Motor neuron (in vitro differentiated cells): Measurements from ENCODE around the gene ZNF80. TPM values are rescaled to one million over a fixed set of nuclear protein-coding genes. Genes with fewer than 3 reads are reported as not detected.
A peak's percentile ranks its signal among the peaks of the same experiment; 100 is the strongest.
"Not testable (repeated sequence)": the region's sequence is repeated elsewhere in the genome, so short reads cannot be mapped to it uniquely, and the experiment has no call there.

Source experiments
- ATAC-seq, 8 experiments: fragments of 200-7000 bp; cut with Tn5 transposase; replicated peaks in 6 of 8; 2 replicates each; pipeline ENCODE4 v1.8.0; 2021; ENCODE audit warnings: mild to moderate bottlenecking in 8 of 8, moderate library complexity in 8 of 8
- H3K27ac ChIP-seq, 2 donors: fragments of 250-450 bp; sonication (Bioruptor Pico); 2 replicates each; pipeline ENCODE4 v1.9.0; 2021; ENCODE audit warnings: antibody characterized with exemption in 2 of 2, mild to moderate bottlenecking in 2 of 2, moderate library complexity in 1 of 2
- H3K4me1 ChIP-seq, 2 donors: fragments of 250-450 bp; sonication (Bioruptor Pico); replicated peaks in 1 of 2; 2 replicates each; pipeline ENCODE4 v1.6.1; 2021; ENCODE audit warnings: antibody characterized with exemption in 2 of 2, mild to moderate bottlenecking in 2 of 2, moderate library complexity in 1 of 2
- H3K4me3 ChIP-seq, 5 donors: fragments of 250-450 bp; sonication (Bioruptor Pico); 2 replicates each; pipeline ENCODE4 v1.9.0; 2021; ENCODE audit warnings: antibody characterized with exemption in 5 of 5, mild to moderate bottlenecking in 5 of 5, moderate library complexity in 4 of 5
- WGBS, 10 experiments: fragments of 450-650 bp; shearing (Covaris generic); methylation state at CpG; one replicate each; pipeline ENCODE4 v1.0.0; 2022; 5-methylcytosine and 5-hydroxymethylcytosine counted together
- in situ Hi-C, 9 experiments: fragments of 400-800 bp; cut with MboI; loops; one replicate each; pipeline ENCODE4 v1.15.0; 2021; ENCODE audit warnings: low sequenced_read_pairs in 9 of 9, low pct_unique_long_range_greater_than_20kb in 2 of 9; ENCODE audit not compliant: unreplicated experiment in 9 of 9
- total RNA-seq, 8 experiments: library from RNA; unstranded; fragments of 300-600 nt; gene quantifications; 2 replicates each; pipeline versions ENCODE4 v1.2.3 to v1.2.4, GENCODE V29; 2022

Gene ZNF80
- total RNA-seq, 8 experiments from 2014 or later, result 0.10 to 0.60 (median 0.17) TPM; not detected in 1

GRCh38 chr3:114238146-114238785, 888 bp upstream of the ZNF80 start:
- H3K27ac ChIP-seq, H3K4me3 ChIP-seq, in situ Hi-C loops, ATAC-seq, H3K4me1 ChIP-seq: not testable (repeated sequence)
- no CpG with 5 or more reads among the region's 34 CpGs for WGBS, 10 experiments

- in situ Hi-C loops, result no loop called here
- Histone ChIP-seq H3K4me1 (no peaks in the 10 kb centered on the region), H3K4me3 (no peak overlapping the region), H3K27ac (no peak overlapping the region)
- no peak for ATAC-seq
- WGBS, 10 experiments, result 35 to 78% (median 65%) methylated on average over 2 to 3 of the region's 3 CpGs
These were observed 1.9 kb downstream of the ZNF80 start for GRCh38 chr3:114235431-114235830.

GRCh38 chr3:114234745-114235144, 2.6 kb downstream of the ZNF80 start:
- no peak for ATAC-seq
- Histone ChIP-seq H3K4me3 (no peak overlapping the region), H3K27ac (no peak overlapping the region), H3K4me1 (no peaks in the 10 kb centered on the region)
- 52 to 96% (median 93%) methylated on average over 3 of the region's 3 CpGs for WGBS, 10 experiments
- in situ Hi-C loops, result no loop called here

- no peak overlapping the region for H3K27ac ChIP-seq
- ATAC-seq, result no peak
- 50 to 78% methylated on average over 1 to 2 of the region's 3 CpGs; no CpG with 5 or more reads in 8 of the 10 experiments for WGBS, 10 experiments
- in situ Hi-C loops, result no loop called here
- H3K4me3 ChIP-seq, result no peak overlapping the region
- H3K4me1 ChIP-seq, result no peaks in the 10 kb centered on the region
These were observed 5.8 kb downstream of the ZNF80 start for GRCh38 chr3:114231616-114232015.

GRCh38 chr3:114227076-114227475, 10.3 kb downstream of the ZNF80 start:
- Histone ChIP-seq H3K4me1 (no peaks in the 10 kb centered on the region), H3K4me3 (no peak overlapping the region), H3K27ac (no peak overlapping the region)
- no peak for ATAC-seq
- WGBS, 10 experiments, result 0 to 100% methylated on average over 1 of the region's 1 CpG; no CpG with 5 or more reads in 8 of the 10 experiments
- in situ Hi-C loops, result no loop called here

- in situ Hi-C loops, result no loop called here
- ATAC-seq, result no peak
- Histone ChIP-seq H3K4me3 (no peak overlapping the region), H3K27ac (no peak overlapping the region), H3K4me1 (no peaks in the 10 kb centered on the region)
- 50 to 100% (median 50%) methylated on average over 1 to 2 of the region's 2 CpGs; no CpG with 5 or more reads in 7 of the 10 experiments for WGBS, 10 experiments
These were observed 11.1 kb downstream of the ZNF80 start for GRCh38 chr3:114226313-114226712.

GRCh38 chr3:114223143-114223542, 14.2 kb downstream of the ZNF80 start:
- in situ Hi-C loops, result no loop called here
- no peak for ATAC-seq
- Histone ChIP-seq H3K4me1 (peaks cover under 1 to 6% of the 10 kb centered on the region in 2 donors), H3K4me3 (no peak overlapping the region), H3K27ac (no peak overlapping the region)
- 0 to 100% (median 73%) methylated on average over 1 to 3 of the region's 3 CpGs for WGBS, 10 experiments

GRCh38 chr3:114221881-114222264, 15.5 kb downstream of the ZNF80 start:
- ATAC-seq, result no peak

GRCh38 chr3:114221165-114221880, 16.1 kb downstream of the ZNF80 start:
- Histone ChIP-seq H3K4me1 (peaks cover 16 to 20% of the 10 kb centered on the region in 2 donors), H3K4me3 (no peak overlapping the region), H3K27ac (no peak overlapping the region)
- 40 to 100% (median 75%) methylated on average over 1 to 8 of the region's 9 CpGs; no CpG with 5 or more reads in 1 of the 10 experiments for WGBS, 10 experiments
- in situ Hi-C loops, result no loop called here
- ATAC-seq, result peak in 5 of 8 experiments; percentile 61 to 79 (median 69)

More at GRCh38 chr3:114221881-114222264, 15.5 kb downstream of the ZNF80 start:
- no peak overlapping the region for H3K27ac ChIP-seq
- in situ Hi-C loops, result no loop called here
- H3K4me3 ChIP-seq, result no peak overlapping the region
- peaks cover 12 to 15% of the 10 kb centered on the region in 2 donors for H3K4me1 ChIP-seq
- WGBS, 10 experiments, result 36 to 100% (median 71%) methylated on average over 1 of the region's 1 CpG; no CpG with 5 or more reads in 5 of the 10 experiments

GRCh38 chr3:114219741-114220140, 17.6 kb downstream of the ZNF80 start:
- H3K4me3 ChIP-seq, result no peak overlapping the region
- H3K27ac ChIP-seq, result no peak overlapping the region
- 50 to 100% (median 78%) methylated on average over 1 to 2 of the region's 2 CpGs; no CpG with 5 or more reads in 4 of the 10 experiments for WGBS, 10 experiments
- ATAC-seq, result no peak
- H3K4me1 ChIP-seq, result peaks cover 24% of the 10 kb centered on the region in 2 donors
- in situ Hi-C loops, result no loop called here

- 56 to 96% (median 72%) methylated on average over 2 to 8 of the region's 12 CpGs; no CpG with 5 or more reads in 1 of the 10 experiments for WGBS, 10 experiments
- no peak overlapping the region for H3K27ac ChIP-seq
- in situ Hi-C loops, result no loop called here
- peaks cover 29 to 33% of the 10 kb centered on the region in 2 donors for H3K4me1 ChIP-seq
- ATAC-seq, result no peak
- no peak overlapping the region for H3K4me3 ChIP-seq
These were observed 18.7 kb downstream of the ZNF80 start for GRCh38 chr3:114218578-114219185.

- no peak overlapping the region for H3K4me3 ChIP-seq
- H3K4me1 ChIP-seq, result peaks cover 35 to 40% of the 10 kb centered on the region in 2 donors
- peak overlapping the region in 1 of 2 donors; percentile 17 for H3K27ac ChIP-seq
- in situ Hi-C loops, result no loop called here
- WGBS, 10 experiments, result 80 to 100% (median 93%) methylated on average over 1 to 3 of the region's 3 CpGs; no CpG with 5 or more reads in 2 of the 10 experiments
- no peak for ATAC-seq
These were observed 19.4 kb downstream of the ZNF80 start for GRCh38 chr3:114218006-114218405.

GRCh38 chr3:114217266-114217665, 20.1 kb downstream of the ZNF80 start:
- Histone ChIP-seq H3K27ac (peak overlapping the region in 1 of 2 donors; percentile 37), H3K4me3 (no peak overlapping the region), H3K4me1 (peaks cover 42 to 45% of the 10 kb centered on the region in 2 donors)
- in situ Hi-C loops, result no loop called here
- peak in 5 of 8 experiments; percentile 12 to 38 (median 21) for ATAC-seq
